Middle frontal gyrus (tissue), 1 donor: ENCODE data around the gene MLEC.

Experiments used
- DNase-seq: peaks from one replicate; pipeline ENCODE4 v3.0.0-alpha.2; 2015; ENCODE audit warnings: low spot score; ENCODE audit errors: extremely low spot score

Gene MLEC

GRCh38 chr12:120692524-120693033 lies 5.6 kb downstream of the MLEC start:
- no peak for DNase-seq

DNA sequence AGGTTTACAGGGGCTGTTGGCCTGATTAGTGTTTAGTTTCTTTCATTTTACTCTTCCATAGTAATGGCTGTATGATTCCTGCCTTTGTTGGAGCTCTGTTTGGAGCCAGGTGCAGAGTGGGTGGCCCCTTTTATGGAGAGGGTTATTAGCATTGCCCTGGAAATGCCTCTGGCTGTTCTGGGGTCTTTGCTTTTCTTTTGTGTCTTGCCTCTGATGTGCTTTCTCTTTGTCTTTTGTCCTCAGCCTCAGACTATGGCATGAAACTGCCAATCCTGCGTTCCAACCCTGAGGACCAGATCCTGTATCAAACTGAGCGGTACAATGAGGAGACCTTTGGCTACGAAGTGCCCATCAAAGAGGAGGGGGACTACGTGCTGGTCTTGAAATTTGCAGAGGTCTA lies 6.9 kb downstream of the MLEC start:
- no peak for DNase-seq

DNA sequence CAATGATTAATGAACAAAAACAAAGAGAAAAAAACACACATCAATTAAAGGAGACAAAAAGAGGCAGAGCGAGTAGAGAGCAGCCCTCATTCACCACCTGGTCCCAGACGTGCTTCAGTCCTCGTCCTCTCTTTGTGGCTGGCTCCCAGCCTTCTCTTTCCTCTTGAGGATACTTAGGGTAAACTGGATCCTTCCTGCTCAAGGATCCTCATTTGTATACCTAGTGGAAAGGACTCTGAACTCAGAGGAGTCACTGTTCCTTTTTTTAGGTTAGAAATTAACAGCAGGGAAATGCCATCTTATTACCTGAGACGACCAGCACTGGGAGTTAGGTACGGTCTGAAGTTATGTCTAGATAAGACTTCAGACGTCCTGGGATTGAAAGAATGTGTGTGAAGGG lies 9.7 kb downstream of the MLEC start:
- DNase-seq, result no peak

DNA sequence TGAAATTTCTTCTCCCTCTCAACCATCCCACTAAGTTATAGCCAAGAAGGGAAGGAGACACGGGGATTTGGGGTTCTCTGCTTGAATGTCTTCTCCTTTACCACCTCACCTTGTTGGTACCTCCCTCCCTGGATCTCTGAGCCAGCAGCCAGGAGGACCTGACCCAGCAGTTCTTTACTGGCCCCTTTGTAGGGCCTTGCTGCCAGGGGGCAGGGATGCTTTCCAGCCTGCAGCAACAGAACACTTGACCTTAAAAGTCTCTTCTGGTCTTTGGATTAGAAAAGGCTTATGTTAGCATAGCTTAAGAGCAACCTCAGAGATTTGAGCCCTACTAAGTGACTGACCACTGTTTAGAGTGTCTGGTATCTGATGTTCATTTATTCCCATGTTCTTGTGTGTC lies 10.4 kb downstream of the MLEC start:
- no peak for DNase-seq

DNA sequence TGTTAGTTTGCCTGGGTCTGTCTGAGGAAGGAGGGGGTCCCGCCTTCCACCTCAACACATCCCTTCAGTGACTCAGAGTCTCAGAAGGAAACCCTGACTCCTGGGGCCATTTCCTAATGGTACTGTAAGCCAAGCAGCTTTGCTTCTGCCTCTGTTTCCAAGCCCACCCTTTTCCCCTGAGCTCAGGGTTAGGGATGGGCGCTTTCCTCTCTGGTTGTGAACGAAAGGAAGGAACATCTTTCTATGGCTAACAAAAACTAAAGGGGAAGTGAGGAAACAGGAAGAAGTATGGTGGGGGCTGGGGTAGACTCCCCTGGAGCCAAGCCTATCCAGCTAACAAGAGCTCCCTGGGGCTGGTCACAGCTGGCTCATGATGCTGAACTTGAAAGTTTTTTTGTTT lies 11.7 kb downstream of the MLEC start:
- DNase-seq, result no peak

DNA sequence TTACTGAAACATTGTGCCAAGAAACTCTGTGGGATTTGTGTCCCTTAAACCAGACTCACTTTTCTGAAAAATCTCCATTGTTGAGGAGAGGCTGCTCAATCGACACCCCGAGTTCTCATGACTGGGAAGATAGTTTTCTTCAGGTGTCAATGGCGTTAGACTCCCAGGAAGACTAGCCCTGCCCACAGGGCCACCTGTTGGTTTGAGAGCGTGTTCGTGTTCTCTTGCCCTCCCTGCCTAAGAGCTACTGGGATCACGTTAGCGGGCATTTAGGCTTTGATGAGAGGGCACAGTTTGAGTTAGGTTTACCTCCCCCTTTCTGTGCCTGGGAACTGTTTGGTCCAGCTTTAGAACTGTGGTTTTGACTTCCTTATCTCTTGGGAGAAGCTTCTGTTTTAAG lies 12.6 kb downstream of the MLEC start:
- no peak for DNase-seq

DNA sequence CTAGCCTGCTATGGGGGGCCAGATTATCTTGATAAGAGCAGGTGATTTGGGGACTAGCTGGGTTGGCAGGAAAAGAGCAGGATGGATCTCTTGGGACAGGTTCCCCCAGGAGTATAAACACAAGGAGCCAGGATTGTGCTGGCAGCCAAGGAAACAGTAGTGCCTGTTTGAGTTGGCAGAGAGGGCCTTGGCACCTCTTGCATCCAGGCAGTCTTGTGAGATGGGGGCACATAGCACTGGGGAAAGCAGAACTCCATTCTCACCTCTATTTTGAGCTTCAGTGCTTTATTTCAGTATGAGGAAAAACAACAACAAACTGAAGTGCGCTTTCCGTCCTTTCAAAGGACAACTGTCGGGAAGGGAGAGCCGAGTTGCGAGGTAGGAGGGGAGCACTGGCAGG lies 13.9 kb downstream of the MLEC start:
- no peak for DNase-seq

DNA sequence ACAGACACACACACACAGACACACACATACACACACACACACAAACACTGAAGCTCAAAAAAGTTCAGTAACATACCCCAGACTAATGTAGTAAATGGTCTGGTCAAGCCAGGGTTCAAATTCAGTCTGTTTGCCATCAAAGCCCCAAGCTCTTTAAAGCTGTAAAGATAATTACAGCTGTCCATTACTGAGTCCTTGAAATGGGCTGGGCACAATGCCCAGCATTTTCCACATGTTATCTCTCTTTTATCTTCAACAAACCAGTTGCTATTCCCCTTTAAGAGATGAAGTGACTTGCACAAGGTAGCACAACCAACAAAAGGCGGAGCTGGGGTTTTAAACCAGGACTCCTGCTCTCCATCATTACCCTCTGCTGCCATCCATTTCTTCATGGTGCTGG lies 15.7 kb downstream of the MLEC start:
- no peak for DNase-seq

- DNase-seq, result no peak
These were observed 16.5 kb downstream of the MLEC start for GRCh38 chr12:120703311-120703942.

DNA sequence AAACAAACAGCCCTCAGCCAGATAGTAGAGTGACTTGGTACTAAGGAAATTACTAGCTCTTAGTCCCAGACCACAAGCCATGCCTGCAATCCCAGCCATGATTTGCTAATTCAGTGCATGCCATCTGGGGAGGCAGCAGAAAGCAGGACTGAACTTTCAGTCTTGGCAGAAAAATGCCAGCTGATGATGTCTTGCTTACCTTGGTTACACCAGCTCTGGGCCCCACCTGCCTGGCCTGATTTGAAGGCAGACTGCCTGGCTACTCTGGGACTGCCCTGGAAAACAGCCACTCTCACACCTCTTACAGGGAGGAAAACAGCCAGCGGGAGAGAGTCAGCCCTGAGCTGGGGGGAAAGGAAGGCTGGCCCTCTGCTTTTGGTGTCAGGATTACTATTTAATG lies 18.7 kb downstream of the MLEC start:
- DNase-seq, result no peak

- no peak for DNase-seq
These were observed 19.1 kb downstream of the MLEC start for GRCh38 chr12:120706029-120706428.

- no peak for DNase-seq
These were observed 21.7 kb downstream of the MLEC start for GRCh38 chr12:120708651-120709050.

DNA sequence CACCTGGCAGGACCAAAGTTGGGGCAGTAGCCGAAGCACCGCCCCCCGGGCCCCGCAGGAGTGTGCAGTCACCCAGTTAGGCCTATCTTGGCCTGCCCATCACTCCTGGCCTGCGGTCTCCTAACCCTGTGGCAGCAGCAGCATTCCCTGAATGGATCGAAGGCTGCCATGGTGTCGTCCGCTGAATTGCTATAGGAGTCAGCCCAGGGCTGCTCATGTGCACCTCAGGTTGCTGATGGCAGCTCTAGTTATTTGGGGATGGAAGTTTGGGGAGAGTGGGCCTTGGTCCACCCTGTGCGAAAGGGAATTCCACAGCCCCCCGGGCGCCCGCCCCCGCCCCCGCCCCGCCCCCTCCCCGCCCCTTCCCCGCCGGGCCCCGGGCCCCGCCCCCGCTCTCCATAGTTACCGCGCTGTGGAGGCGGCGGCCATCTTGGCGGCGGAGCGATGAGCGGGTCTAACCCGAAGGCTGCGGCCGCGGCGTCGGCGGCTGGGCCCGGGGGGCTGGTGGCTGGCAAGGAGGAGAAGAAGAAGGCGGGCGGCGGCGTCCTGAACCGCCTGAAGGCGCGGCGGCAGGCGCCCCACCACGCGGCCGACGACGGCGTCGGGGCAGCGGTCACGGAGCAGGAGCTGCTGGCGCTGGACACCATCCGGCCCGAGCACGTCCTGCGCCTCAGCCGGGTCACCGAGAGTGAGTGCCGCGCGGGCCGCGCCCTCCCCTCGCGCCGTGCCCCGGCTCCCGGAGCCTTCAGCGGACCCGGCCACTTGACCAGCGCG lies 23.3 kb downstream of the MLEC start, which contains the start of gene UNC119B:
Gene UNC119B, plus strand, starts transcription at position 428 of the 774 bp plus-strand sequence. Its CDS starts 17 bp downstream, at position 445.
- DNase-seq, result peak; percentile 56

GRCh38 chr12:120710805-120711296 lies 23.9 kb downstream of the MLEC start:
- DNase-seq, result no peak

GRCh38 chr12:120711411-120711810 lies 24.5 kb downstream of the MLEC start:
- DNase-seq, result no peak

DNA sequence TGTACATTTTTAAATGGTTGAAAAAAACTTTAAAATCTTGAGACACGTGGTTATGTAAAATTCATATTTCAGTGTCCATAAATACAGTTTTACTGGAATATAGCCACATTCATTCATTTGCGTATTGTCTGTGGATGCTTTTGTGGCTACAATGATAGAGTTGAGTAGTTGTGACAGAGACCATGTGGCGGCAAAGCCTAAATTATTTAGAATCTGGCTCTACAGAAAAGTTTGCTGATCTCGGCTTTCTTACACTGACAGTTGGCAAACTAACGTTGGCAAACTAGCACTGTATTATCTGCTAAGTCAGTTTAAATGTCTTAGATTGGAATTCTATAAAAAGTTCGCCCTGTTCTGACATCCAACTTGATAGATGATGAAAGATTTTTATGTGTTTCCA lies 25.7 kb downstream of the MLEC start:
- DNase-seq, result no peak

DNA sequence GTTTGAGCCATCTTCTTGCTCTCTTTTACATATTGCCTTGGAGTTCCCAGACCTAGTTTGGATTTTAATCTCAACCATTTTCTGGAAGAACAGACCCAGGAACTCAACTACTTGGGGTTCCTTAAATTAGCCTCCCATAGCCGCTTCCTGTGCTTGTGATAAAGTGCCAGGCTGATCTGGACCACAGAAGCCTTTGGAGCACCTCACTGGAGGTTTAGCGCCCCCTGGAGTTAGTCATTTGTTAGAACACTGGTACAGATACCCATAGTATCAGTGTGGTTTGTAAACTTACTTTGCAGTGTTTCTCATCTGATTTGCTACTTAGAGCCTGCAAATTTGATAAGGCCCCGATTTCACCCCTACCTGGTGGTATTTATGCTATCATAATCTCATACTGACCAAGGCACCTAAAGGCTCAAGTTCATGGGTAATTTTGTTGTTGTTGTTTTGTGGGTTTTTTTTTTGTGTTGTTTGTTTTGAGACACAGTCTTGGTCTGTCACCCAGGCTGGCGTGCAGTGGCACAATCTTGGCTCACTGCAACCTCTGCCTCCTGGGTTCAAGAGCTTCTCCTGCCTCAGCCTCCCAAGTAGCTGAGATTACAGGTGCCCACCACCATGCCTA lies 27.0 kb downstream of the MLEC start:
- peak; percentile 53 for DNase-seq

GRCh38 chr12:120718055-120718454 lies 31.1 kb downstream of the MLEC start:
- DNase-seq, result no peak

- no peak for DNase-seq
These were observed 32.1 kb downstream of the MLEC start for GRCh38 chr12:120719072-120719471.

GRCh38 chr12:120719496-120720233 lies 32.7 kb downstream of the MLEC start:
- DNase-seq, result no peak

GRCh38 chr12:120720234-120720986 lies 33.5 kb downstream of the MLEC start:
- DNase-seq, result peak; percentile 13
